Measurements from ENCODE around the gene MARCHF10.
A peak's percentile ranks its signal among the peaks of the same experiment; 100 is the strongest.
"Not testable (repeated sequence)": the region's sequence is repeated elsewhere in the genome, so short reads cannot be mapped to it uniquely, and the experiment has no call there.

MARCHF10 gene

GRCh38 chr17:62714016-62714777 lies 93.9 kb downstream of the MARCHF10 start:
- DNase-seq = no peak

DNA sequence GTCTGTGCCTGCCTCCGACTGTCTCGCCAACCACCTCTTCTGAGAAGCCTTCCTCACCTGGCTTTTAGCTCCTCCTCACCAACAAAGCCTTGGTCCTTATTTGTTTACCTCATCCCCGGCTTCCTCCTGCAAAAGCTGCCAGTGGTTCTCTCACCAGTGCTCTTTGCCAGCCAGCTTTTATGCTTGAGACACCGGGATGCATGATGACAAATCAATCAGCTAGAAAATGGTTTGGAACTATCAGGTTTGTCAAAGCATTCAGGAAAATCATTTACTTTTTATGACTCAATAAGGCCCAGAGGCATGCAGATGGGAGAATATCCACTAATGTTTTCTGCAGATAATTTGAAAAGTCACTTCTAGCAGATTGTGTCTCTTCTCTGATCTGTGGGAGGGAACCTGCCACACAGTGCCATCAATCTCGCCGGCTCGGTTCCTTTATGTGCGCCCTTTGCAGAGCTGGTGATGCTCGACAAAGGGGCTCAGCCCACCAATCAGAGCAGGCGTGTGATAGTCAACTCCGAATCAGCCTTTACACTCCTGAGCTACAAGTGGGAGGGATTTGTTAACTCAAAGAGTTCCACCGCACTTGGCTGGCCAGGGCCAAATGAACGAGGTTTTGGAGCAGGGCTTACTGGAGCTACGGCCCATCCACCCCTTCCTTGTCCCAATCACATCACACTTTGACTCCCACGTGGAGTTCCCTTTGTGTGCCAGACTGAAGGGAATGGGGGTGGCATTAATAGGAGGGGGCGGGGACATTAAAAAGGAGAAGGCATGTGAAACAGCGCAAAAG lies 94.8 kb downstream of the MARCHF10 start:
- DNase-seq = no peak

- no peak for DNase-seq
Observed at GRCh38 chr17:62712171-62712581, 95.9 kb downstream of the MARCHF10 start.

DNA sequence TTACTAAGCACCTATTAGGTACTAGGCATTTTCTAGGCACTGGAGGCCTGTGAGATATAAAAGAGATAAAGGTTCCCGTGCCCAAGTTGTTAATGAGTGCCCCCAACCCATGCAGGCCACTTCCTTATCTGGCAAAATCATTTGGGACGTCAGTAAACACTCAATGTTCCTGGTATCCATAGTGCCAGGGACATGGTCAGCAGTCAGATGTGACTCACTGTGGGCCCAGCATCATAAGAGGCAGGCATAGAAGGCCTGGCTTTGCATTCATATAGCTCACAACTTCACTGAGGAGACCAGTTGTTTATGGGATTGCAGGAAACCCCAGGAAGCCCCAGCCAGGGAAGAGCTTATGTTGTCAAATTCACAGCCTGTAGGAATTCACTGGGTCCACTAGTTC lies 99.5 kb downstream of the MARCHF10 start:
- DNase-seq = no peak

GRCh38 chr17:62707425-62707739 lies 100.7 kb downstream of the MARCHF10 start:
- no peak for DNase-seq

- no peak for DNase-seq
Observed at GRCh38 chr17:62706598-62707424, 101.3 kb downstream of the MARCHF10 start.

DNA sequence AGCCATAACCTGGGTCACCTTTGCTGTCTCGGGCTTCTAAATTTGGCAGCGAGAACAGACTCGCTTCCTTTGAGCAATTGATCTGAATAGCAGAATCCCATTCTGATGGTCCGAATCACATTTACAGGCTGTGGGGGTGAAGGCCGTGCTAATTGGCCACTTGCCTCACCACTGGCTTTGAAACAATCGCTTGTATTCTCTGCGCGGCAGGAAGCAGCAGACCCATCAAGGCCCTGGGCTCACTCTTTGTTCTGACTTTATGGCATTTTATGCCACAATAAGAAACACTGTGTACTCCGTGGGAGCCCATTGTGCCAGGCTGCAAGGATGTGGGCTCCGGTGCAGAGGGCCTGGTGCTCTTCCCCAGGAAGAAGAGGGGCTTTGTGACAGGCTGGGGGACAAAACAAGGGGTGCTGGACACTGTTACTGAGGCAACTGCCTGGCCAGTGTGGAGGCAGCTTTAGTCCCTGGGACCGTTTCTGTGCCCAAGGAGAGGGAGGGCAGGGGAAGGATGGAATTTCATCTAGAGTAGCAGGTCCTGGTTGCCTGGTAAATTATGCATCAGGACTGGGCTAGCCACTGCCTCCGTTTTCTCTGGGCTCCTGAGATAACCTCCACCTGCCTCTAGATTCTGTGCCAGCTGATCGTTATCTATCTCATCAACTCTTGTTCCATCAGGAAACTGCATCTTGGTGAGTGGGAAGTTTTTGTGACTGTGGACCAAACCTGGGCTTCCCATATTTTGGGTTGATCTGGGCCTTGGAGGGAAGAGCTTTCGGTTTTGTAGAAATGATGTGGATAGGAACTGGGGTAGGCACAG lies 102.1 kb downstream of the MARCHF10 start:
- no peak for DNase-seq

DNA sequence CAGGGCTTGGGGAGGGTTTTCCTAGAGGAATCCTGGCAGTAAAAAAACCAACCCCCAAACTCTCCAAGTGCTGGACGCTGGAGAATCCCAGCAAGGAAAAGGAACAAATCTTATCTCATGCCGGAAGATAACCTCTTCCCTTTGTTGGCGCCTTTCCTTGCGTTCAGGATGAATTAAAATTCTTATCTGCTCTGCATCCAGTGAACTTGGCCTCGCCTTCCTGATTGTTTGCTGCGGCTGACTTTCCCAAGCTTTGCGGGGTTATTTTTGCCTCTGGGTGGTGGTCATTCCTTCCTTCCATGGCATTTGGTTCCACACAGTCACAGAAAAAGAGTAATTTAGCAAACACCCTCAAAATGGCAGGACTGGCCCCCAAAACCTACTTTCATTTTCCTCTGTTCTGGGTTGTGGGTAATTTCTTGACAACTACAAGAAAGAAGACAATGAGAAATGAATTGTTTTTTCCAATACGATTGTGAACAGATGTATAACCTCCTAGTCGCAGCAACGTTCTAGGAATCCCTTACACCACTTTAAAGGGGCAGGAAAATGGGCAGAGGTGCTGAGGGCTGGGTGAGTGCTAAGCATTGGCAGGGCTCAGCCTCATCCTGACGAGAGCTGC lies 102.8 kb downstream of the MARCHF10 start:
- DNase-seq = no peak

DNA sequence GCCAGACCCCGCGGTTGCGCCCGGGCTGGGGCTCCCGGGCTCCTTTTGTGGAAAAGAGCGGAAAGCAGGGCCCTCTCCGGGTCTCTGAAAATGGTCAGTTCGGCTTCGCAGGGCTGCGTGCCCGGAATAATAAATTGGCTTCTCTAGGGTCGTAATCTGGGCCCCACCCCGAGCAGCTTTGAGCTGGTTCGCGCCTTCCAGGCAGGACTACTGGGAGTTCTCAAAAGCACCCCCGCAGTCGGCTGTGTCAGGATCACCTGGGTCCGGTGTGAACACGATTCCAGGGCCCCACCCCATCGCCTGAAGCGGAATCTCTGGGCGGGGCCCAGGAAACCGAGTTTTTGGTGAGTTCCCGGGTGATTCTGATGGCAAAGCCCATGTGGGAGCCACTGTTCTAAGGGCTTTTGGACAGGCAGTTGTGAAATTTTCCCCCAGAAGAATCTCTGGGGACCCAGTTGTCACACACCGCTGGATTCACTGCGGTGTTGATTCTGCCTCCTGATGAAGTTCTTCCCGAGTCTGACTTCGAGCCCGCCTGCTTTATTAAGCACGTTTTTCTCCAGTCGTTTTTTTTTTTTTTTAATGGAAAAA lies 103.6 kb downstream of the MARCHF10 start:
- no peak for DNase-seq

GRCh38 chr17:62703776-62704380 lies 104.2 kb downstream of the MARCHF10 start:
- peak; percentile 71 to 73 for DNase-seq

GRCh38 chr17:62703261-62703775 lies 104.8 kb downstream of the MARCHF10 start:
- peak; percentile 19 to 30 for DNase-seq

DNA sequence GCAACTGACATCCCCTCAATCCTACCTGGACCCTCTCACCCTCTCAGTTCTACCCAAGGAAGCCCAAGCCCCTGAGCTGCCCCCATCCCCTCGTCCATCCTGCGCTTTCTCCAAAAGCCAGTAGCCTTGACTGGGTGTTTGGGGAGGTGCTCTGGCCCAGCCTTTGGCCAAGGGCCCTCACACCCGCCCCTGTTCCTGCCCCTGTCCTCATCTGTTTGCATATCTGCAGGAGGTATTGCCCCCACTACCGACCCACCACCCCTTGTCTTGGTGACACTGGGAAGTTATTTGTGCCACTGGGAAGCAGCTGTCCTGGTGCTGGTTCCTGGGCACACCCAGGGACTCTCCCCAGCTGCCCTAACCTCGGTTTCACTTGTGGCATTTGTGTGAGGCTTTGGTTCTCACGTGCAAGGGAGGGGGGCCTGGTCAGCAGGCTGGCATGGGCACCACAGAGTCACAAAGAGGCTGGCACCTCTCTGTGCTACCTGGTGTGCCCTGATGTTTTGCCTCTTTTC lies 105.3 kb downstream of the MARCHF10 start:
- DNase-seq = no peak

GRCh38 chr17:62701706-62702085 lies 106.4 kb downstream of the MARCHF10 start:
- no peak for DNase-seq

GRCh38 chr17:62700964-62701705 lies 107.0 kb downstream of the MARCHF10 start:
- no peak for DNase-seq

DNA sequence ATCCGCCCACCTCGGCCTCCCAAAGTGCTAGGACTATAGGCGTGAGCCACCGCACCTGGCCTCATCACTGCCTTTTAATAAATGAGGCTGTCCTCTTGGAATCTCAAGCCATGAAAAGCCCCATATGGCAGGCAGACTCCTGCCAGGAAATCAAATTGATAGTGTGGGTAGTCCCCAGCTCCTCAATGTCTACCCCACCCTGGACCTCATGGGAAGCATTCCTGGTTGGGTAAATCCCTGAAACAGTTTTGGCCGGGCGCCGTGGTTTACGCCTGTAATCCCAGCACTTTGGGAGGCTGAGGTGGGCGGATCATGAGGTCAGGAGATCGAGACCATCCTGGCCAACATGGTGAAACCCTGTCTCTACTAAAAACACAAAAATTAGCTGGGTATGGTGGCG lies 109.7 kb downstream of the MARCHF10 start:
- not testable (repeated sequence) for DNase-seq

- DNase-seq = no peak
Observed at GRCh38 chr17:62696726-62697490, 111.2 kb downstream of the MARCHF10 start.

- DNase-seq = no peak
Observed at GRCh38 chr17:62696256-62696655, 111.9 kb downstream of the MARCHF10 start.

DNA sequence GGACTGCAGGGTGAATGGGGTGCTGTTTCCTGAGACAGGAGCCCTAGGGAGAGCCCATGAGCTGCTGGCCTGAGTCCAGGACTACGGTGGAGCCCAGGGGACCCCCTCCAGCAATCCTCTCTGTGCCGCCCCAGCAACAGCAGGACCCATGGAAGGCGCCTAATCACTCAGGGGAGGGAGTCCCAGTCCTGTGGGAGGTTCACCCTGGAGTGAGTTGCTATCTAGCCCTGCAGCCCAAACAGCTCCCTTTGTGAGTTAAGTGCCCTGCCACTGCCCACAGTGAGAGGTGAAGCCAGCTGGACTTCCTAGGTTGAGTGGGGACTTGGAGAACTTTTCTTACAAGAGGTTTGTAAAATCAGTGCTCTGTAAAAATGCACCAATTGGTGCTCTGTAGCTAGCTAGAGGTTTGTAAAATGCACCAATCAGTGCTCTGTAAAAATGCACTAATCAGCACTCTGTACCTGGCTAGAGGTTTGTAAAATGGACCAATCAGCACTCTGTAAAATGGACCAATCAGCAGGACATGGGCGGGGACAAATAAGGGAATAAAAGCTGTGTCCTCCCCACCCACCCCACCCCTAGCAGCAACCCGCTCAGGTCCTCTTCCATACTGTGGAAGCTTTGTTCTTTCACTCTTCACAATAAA lies 112.9 kb downstream of the MARCHF10 start:
- DNase-seq = not testable (repeated sequence)

Measured in activated CD4-positive, alpha-beta T cell treated with anti-CD3 and anti-CD28 coated beads, Interleukin-2, amount 50 U/mL, for 48 hours (primary cell).